HL-60 (cell line): Measurements from ENCODE around the gene SP7.
A peak's percentile ranks its signal among the peaks of the same experiment; 100 is the strongest.

Experiments used
- DNase-seq, 2 experiments: peaks; one replicate each; pipeline ENCODE4 v3.0.0-alpha.2; 2010 to 2020; ENCODE audit warnings: low read depth in 1 of 2, low spot score in 1 of 2
- H3K27ac ChIP-seq: fragments of 250-450 bp; sonication (Bioruptor Pico); replicated peaks from 2 replicates; pipeline ENCODE4 v1.5.1; 2020; ENCODE audit warnings: mild to moderate bottlenecking, moderate library complexity
- H3K27me3 ChIP-seq: fragments of 250-450 bp; sonication (Bioruptor Pico); 2 replicates; pipeline ENCODE4 v1.5.1; 2021; ENCODE audit warnings: mild to moderate bottlenecking, moderate library complexity; ENCODE audit not compliant: insufficient read depth, poor library complexity, severe bottlenecking
- H3K4me3 ChIP-seq: replicated peaks from 2 replicates; pipeline ENCODE4 v1.5.1; 2011; ENCODE audit warnings: mild to moderate bottlenecking, control low read depth, low read length; ENCODE audit not compliant: insufficient read depth
- CTCF ChIP-seq: IDR thresholded peaks from one replicate; pipeline ENCODE4 v1.5.1; 2011; ENCODE audit warnings: low read length, control low read depth, inconsistent platforms; ENCODE audit not compliant: insufficient read depth
- GABPA ChIP-seq: IDR thresholded peaks from 2 replicates; pipeline ENCODE4 v1.6.1; 2012; ENCODE audit warnings: low read depth
- POLR2AphosphoS5 ChIP-seq: IDR thresholded peaks from 2 replicates; pipeline ENCODE4 v1.6.1; 2012; ENCODE audit warnings: low read depth
- REST ChIP-seq: IDR thresholded peaks from 2 replicates; pipeline ENCODE4 v1.6.1; 2012; ENCODE audit warnings: low read depth; ENCODE audit not compliant: insufficient replicate concordance
- SPI1 ChIP-seq: IDR thresholded peaks from 2 replicates; pipeline ENCODE4 v1.6.1; 2012; ENCODE audit warnings: low read depth, mild to moderate bottlenecking, borderline replicate concordance
- long read RNA-seq: library from polyadenylated mRNA; unstranded; transcript quantifications from one replicate; pipeline ENCODE4 v2.0.0, GENCODE V29; 2020

The SP7 gene
- long read RNA-seq, result 0 reads

GRCh38 chr12:53336181-53336681 is at the start of gene SP7:
TSS of gene SP7 (minus strand) at chr12:53336354. CDS start at chr12:53335646, 708 bp downstream.
- Histone ChIP-seq H3K27ac (no peak within 1 kb of the TSS), H3K27me3 (peaks cover 15% of the 10 kb centered on the region), H3K4me3 (no peak within 1 kb of the TSS)
- DNase-seq, result peak in 1 of 2 experiments; percentile 75
- TF ChIP-seq POLR2AphosphoS5 (no peak), REST (no peak), GABPA (no peak), SPI1 (no peak; the same call in 1 of the 2 replicates), CTCF (no peak)

GRCh38 chr12:53383258-53383657 is 47.1 kb upstream of the SP7 start:
- no peaks in the 10 kb centered on the region for H3K27me3 ChIP-seq
- H3K4me3 ChIP-seq, result peak overlapping the region; percentile 31
- no peak for DNase-seq
- TF ChIP-seq GABPA (no peak), CTCF (no peak), REST (no peak), POLR2AphosphoS5 (no peak), SPI1 (no peak)
- no peak overlapping the region for H3K27ac ChIP-seq

GRCh38 chr12:53381731-53382630 is 45.8 kb upstream of the SP7 start:
- no peaks in the 10 kb centered on the region for H3K27me3 ChIP-seq
- peak; percentile 73 to 86 for DNase-seq
- H3K27ac ChIP-seq, result peak overlapping the region; percentile 69
- peak; percentile 10 for TF ChIP-seq CTCF
- no peak for TF ChIP-seq GABPA
- TF ChIP-seq SPI1, result no peak
- peak overlapping the region; percentile 54 for H3K4me3 ChIP-seq
